ENCODE data around the gene GAGE12G. TPM values are rescaled to one million over a fixed set of nuclear protein-coding genes. Genes with fewer than 3 reads are reported as not detected.

GAGE12G gene
- polyA plus RNA-seq, 6 donors from 2014 or later = not detected

Other genes with a start within 250 kb of the GAGE12G start
- gene GAGE12J, start 248.4 kb upstream of the GAGE12G start, polyA plus RNA-seq (ENCODE audit: low read depth in 6 of 6) = not detected
- not detected for gene GAGE13, start 238.8 kb upstream of the GAGE12G start, polyA plus RNA-seq (ENCODE audit: low read depth in 6 of 6)
- not detected for gene GAGE12C, start 38.2 kb upstream of the GAGE12G start, polyA plus RNA-seq (ENCODE audit: low read depth in 6 of 6)
- gene GAGE12D, start 28.7 kb upstream of the GAGE12G start, polyA plus RNA-seq (ENCODE audit: low read depth in 6 of 6) = not detected
- gene GAGE12E, start 19.1 kb upstream of the GAGE12G start, polyA plus RNA-seq (ENCODE audit: low read depth in 6 of 6) = not detected
- gene GAGE12F, start 9.6 kb upstream of the GAGE12G start, polyA plus RNA-seq (ENCODE audit: low read depth in 6 of 6) = not detected
- gene GAGE12H, start 9.5 kb downstream of the GAGE12G start, polyA plus RNA-seq (ENCODE audit: low read depth in 6 of 6) = not detected
- gene GAGE2A, start 19.1 kb downstream of the GAGE12G start, polyA plus RNA-seq (ENCODE audit: low read depth in 6 of 6) = not detected
- gene GAGE1, start 28.6 kb downstream of the GAGE12G start, polyA plus RNA-seq (ENCODE audit: low read depth in 6 of 6) = not detected
- not detected for gene PAGE1, start 125.6 kb downstream of the GAGE12G start, polyA plus RNA-seq (ENCODE audit: low read depth in 6 of 6)

Data from naive B cell (primary cell).